NCI-H446 (cell line): Measurements from ENCODE around the gene REEP2.
"Not testable (repeated sequence)": the region's sequence is repeated elsewhere in the genome, so short reads cannot be mapped to it uniquely, and the experiment has no call there.

Experiments used
- DNase-seq, 2 experiments: peaks; one replicate each; lab custom pipeline; 2025; lab: John Stamatoyannopoulos, UW

Gene REEP2

GRCh38 chr5:138438724-138439476 lies at the start of gene REEP2:
TSS of gene REEP2 (plus strand) at chr5:138439057. CDS start at chr5:138439209, 152 bp downstream.
- DNase-seq: peak in 1 of 2 experiments; percentile 56

DNA sequence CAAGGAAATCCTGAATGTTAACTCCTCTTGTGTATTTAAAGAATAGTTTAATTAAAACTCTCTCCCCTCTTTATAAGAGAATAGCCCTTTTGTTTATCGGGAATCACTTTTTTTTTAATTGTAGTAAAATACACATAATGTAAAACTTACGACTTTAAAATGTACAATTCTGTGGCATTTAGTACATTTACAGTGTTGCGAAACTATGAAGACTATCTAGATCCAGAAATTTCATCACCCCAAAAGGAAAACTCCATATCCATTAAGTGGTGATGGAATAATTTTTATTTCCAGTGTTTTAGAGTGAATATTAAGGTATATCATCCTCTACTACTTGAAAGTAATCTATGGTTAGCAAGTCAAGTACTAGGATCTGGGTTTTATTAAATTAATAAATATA lies 49.5 kb upstream of the REEP2 start:
- DNase-seq: no peak

GRCh38 chr5:138389911-138390310 lies 48.9 kb upstream of the REEP2 start:
- DNase-seq: not testable (repeated sequence)

DNA sequence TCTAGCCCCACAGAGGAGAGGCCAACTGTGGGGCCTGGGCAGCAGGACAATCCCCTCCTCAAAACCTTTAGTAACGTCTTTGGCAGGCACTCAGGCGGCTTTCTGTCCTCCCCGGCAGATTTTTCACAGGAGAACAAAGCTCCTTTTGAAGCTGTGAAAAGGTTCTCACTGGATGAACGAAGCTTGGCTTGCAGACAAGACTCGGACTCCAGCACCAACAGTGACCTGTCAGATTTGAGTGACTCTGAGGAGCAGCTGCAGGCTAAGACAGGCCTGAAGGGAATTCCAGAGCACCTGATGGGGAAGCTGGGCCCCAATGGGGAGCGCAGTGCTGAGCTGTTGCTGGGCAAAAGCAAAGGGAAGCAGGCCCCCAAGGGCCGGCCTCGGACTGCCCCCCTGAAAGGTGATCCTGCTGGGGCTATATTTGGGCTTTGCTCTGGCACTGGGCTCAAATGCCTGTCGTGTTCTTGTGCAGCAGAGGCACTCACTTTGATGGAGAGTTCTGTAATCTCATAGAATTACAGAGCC lies 46.9 kb upstream of the REEP2 start:
- DNase-seq: no peak

DNA sequence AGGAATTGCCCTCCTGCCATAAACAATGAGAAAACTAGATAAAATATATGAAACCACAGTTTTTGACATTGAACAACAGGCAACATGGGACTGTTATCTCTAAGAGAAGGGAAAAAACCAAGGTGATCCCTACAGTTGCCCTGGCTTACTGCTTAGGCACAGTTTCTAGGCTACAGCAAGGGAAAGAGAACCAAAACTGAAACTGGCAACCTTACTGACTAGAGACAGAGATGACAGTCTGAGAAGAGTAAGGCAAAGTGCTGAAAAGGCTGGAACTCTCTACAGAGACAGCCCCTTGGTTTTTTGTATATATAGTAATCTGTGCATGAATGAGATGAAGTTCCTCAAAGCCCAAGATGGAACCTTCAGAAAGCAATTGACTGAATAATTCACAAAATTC lies 36.2 kb upstream of the REEP2 start:
- DNase-seq: no peak

DNA sequence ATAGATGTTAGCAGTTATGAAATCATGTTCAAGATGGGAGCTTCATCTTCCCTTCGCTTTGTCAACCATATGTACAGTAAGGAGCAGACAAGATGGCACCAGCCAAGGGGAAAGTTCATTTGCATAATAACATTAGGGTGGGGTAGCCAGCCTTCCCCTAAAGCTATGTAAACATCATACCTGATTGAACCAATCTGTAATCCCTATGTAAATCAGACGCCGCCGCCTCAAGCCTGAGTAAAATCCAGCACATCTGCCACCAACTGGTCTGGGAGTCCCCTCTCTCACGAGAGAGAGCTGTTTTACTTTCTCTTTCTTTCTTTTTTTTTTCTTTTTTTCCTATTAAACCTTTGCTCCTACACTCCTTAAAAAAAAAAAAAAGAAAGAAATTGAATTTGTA lies 30.8 kb upstream of the REEP2 start:
- DNase-seq: no peak

DNA sequence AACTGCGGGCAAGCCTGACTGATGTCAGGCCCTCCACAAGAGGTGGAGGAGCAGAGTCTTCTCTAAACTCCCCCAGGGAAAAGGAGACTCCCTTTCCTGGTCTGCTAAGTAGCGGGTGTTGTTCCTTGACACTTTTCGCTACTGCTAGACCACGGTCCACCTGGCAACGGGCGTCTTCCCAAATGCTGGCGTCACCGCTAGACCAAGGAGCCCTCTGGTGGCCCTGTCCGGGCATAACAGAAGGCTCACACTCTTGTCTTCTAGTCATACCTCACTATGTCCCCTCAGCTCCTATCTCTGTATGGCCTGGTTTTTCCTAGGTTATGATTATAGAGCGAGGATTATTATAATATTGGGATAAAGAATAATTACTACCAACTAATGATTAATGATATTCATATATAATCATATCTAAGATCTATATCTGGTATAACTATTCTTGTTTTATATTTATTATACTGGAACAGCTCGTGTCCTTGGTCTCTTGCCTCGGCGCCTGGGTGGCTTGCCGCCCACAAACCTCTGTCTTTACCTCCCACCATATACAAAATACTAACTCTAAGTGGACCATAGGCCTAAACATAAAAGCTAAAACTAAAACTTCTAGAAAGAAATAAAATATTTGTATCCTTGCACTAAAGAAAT lies 27.7 kb upstream of the REEP2 start:
- peak in 1 of 2 experiments; percentile 10 for DNase-seq

- no peak for DNase-seq
Observed at GRCh38 chr5:138418444-138418843, 20.4 kb upstream of the REEP2 start.

DNA sequence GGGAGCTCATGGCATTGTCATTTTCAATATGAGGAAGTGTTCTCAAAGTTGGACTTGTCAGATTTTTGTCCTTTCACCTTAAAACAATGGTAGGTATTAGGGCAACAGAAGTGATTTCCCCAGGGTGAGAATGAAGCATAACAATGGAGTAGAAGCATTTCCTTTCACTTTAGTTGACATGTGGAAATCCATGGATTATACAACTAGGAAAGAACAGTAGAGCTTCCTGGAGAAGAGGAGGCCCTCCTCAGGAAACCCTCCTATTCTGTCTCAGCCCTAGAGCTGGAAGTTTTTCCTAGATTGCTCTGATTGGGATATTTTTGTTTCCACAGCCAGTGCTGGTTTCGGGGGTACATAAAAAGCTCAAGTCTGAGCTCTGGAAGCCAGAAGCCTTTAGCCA lies 13.8 kb upstream of the REEP2 start:
- DNase-seq: no peak

GRCh38 chr5:138435943-138436342 lies 2.9 kb upstream of the REEP2 start:
- no peak for DNase-seq

- DNase-seq: no peak
Observed at GRCh38 chr5:138438003-138438723, 694 bp upstream of the REEP2 start.

- no peak for DNase-seq
Observed at GRCh38 chr5:138439477-138440158, 761 bp downstream of the REEP2 start.

DNA sequence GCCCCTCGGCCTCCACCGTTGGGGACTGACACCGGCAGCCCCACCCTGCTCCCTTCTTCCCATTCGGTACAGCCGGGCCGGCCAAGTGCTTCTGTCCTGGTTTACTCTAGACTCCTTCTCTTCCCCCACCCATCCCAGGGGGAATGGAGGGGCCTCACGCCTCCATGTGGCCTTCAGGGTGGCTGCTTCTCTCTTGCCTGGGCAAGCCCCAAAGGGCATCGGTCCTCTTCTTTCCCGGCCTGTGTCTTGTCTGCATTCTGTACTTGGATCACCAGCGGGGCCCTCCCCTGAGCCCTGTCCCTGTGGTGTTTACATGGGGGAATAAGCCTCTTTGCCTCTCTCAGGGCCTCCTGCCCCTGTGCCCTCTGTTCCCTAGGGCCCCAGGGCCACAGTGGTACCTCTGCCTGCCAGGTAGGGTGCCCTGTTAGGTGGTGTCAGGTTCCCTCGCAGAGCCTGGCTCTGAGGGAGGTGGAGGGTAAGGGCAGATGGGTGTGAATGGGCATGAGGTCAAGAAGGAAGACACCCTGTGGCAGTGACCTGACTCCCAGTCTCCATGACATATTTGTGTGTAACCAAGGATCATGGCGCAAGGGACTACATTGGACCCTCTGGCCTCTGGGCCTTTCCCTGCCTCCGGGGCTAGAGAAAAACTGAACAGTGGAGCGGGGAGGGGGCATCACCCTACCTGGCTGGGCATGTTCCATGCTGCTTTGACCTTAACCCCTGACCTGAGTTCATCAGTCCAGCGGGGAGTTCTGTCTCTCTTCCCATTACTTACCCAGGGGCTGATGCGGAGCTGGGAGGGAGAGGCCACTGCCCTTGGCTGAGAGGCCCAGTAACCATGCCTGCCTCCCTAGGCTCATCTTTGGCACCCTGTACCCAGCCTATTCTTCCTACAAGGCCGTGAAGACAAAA lies 1.6 kb downstream of the REEP2 start:
- DNase-seq: no peak

- DNase-seq: no peak
Observed at GRCh38 chr5:138441221-138441620, 2.4 kb downstream of the REEP2 start.

DNA sequence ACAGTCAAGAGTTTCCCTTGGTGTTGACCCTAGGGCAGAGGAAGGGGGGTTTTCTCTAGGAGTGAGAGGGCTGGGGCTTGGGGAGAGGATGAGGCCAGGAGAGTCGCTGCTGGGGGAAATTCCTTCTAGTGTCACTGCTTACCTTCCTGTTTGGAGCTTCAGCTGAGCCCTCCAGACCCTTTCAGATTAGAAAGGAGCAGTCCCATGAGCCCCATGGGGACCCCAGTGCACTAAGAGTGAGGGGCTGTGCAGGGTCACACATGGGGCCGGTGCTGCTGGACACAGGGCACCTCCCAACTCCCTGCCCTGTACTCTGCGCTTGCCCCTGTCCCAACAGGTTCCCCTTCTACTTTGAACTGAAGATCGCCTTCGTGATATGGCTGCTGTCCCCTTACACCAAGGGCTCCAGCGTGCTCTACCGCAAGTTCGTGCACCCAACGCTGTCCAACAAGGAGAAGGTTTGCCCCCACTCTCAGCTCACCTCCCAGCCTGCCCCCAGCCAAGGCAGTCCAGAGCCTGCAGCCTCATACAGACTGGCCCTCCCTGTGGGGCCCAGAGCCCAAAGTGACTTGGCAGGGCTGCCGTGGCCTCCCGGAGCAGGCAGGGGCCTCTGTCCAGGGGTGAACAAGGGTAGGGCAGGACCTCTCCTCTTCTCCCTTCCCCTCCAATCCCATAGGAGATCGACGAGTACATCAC lies 5.4 kb downstream of the REEP2 start:
- no peak for DNase-seq

GRCh38 chr5:138444774-138445546 lies 6.1 kb downstream of the REEP2 start:
- DNase-seq: no peak

DNA sequence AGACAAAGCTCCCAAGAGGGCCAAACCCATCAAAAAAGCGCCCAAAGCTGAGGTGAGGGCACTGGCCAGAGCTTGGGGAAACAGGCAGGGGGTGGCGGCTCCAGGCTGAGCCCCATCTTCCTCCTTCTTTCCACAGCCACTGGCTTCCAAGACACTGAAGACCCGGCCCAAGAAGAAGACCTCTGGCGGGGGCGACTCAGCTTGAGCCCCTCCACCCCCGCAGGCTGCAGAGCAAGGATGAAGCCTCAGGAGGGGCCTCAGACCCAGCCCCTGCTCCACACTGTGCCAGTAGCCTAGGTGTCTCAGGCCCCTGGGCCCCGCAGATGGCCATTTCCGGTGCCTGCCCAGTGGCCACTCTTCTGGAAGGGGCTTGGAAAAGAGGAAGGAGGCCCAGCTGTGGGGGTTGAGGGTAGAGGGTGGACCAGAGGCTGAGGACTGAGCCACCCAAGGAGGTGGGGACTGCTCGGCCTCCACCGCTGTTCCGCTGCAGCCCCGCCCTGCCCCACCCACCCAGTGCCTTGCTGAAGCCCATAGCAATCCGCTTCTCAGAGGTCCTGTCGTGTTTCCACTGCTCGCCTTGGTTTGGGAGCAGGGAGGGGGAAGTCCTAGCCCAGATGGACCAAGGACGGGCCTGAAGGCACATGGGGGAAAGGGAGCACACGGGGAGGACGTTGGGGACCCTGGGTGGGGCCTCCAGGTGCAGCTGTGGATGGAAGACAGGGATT lies 6.9 kb downstream of the REEP2 start:
- no peak for DNase-seq

- no peak for DNase-seq
Observed at GRCh38 chr5:138448070-138448469, 9.2 kb downstream of the REEP2 start.
